Neutrophil (primary cell): ENCODE data around the gene RAB39A.

Experiments
- H3K27ac ChIP-seq: fragments of 200-600 bp; sonication (generic); 2 replicates; pipeline ENCODE4 v1.5.1; 2016; ENCODE audit warnings: mild to moderate bottlenecking, moderate library complexity
- H3K27me3 ChIP-seq: fragments of 200-600 bp; sonication (generic); 2 replicates; pipeline ENCODE4 v1.6.0; 2016; ENCODE audit warnings: mild to moderate bottlenecking
- H3K36me3 ChIP-seq: fragments of 200-600 bp; sonication (generic); 2 replicates; pipeline ENCODE4 v1.5.1; 2017
- H3K4me1 ChIP-seq, 2 experiments: fragments of 200-600 bp in 1 of 2; sonication (generic) in 1 of 2; 1 replicate in 1 of 2; 2 replicates in 1 of 2; pipeline versions ENCODE4 v1.5.1 to v1.6.1; 2013 to 2016; ENCODE audit warnings: low read depth in 1 of 2, low read length in 1 of 2, mild to moderate bottlenecking in 1 of 2, moderate library complexity in 1 of 2; ENCODE audit not compliant: control insufficient read depth in 1 of 2, insufficient read depth in 1 of 2
- H3K4me3 ChIP-seq, 2 experiments: fragments of 200-600 bp in 1 of 2; sonication (generic) in 1 of 2; 1 replicate in 1 of 2; 2 replicates in 1 of 2; pipeline ENCODE4 v1.5.1; 2013 to 2016; ENCODE audit warnings: low read depth in 1 of 2, low read length in 1 of 2, mild to moderate bottlenecking in 1 of 2, moderate library complexity in 1 of 2
- H3K9me3 ChIP-seq: fragments of 200-600 bp; sonication (generic); 2 replicates; pipeline ENCODE4 v1.5.1; 2016
- CTCF ChIP-seq: fragments of 200-600 bp; sonication (generic); IDR thresholded peaks from 2 replicates; pipeline ENCODE4 v1.5.1; 2016; ENCODE audit warnings: antibody characterized with exemption

Gene RAB39A

GRCh38 chr11:107969219-107969618 lies 41.0 kb downstream of the RAB39A start:
- no peaks in the 10 kb centered on the region for H3K27me3 ChIP-seq
- no peaks in the 10 kb centered on the region for H3K9me3 ChIP-seq
- TF ChIP-seq CTCF: no peak
- no peak overlapping the region for H3K4me3 ChIP-seq
- no peaks in the 10 kb centered on the region for H3K36me3 ChIP-seq
- no peaks in the 10 kb centered on the region for H3K4me1 ChIP-seq
- H3K27ac ChIP-seq: no peak overlapping the region

- H3K9me3 ChIP-seq: no peaks in the 10 kb centered on the region
- no peak for TF ChIP-seq CTCF
Observed at GRCh38 chr11:107970049-107970448, 41.8 kb downstream of the RAB39A start.

DNA sequence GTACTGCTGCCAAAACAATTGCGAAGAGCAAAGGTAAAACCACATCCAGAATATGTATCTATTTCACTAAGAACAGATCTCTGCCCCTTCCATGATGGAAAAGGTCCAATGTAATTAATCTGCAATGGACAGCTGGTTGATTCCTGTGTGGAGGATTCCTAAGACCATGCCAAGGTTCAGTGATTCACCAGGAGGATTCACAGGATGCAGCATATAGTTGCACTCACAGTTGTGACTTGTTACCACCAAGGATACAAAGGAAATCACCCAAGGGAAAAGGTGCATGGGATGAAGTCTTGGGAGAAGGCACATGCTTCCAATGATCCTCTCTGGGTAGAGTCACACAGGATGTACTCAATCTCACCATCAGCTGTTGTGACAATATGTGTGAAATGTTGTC lies 45.4 kb downstream of the RAB39A start:
- Histone ChIP-seq H3K9me3 (no peaks in the 10 kb centered on the region), H3K4me3 (no peak overlapping the region), H3K36me3 (no peaks in the 10 kb centered on the region), H3K27ac (no peak overlapping the region), H3K4me1 (no peaks in the 10 kb centered on the region), H3K27me3 (no peaks in the 10 kb centered on the region)
- TF ChIP-seq CTCF: no peak

More at GRCh38 chr11:107970049-107970448, 41.8 kb downstream of the RAB39A start:
- Histone ChIP-seq H3K27me3 (no peaks in the 10 kb centered on the region), H3K27ac (no peak overlapping the region), H3K4me3 (no peak overlapping the region), H3K4me1 (no peaks in the 10 kb centered on the region), H3K36me3 (no peaks in the 10 kb centered on the region)

DNA sequence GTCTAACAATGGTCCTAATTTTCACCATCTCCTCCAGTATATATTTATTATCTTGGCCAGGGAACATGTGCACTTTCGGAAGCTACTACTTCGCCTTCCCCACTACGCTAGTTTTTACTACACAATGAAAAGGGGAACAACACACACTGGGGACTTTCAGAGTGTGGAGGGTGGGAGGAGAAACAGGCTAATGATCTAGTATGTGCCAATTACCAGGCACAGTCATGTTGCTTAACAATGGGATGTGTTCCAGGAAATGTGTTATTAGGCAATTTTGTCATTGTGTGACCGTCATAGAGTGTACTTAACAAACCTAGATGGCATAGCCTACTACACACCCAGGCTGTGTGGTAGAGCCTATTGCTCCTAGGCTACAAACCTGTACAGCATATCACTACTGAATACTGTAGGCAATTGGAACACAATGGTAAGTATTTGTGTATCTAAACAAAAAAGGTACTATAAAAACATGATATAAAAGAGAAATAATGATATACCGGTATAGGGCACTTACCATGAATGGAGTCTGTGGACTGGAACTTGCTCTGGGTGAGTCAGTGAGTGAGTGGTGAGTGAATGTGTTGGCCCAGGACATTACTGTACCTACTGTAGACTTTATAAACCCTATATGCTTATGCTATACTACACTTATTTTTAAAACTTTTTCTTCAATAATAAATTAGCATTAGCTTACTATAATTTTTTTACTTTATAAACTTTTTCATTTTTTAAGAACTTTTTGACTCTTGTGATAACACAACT lies 60.3 kb downstream of the RAB39A start:
- H3K9me3 ChIP-seq: no peaks in the 10 kb centered on the region
- H3K36me3 ChIP-seq: no peaks in the 10 kb centered on the region
- no peak overlapping the region for H3K27ac ChIP-seq
- no peaks in the 10 kb centered on the region for H3K27me3 ChIP-seq
- H3K4me3 ChIP-seq: no peak overlapping the region
- peaks cover 8 to 11% of the 10 kb centered on the region in 2 experiments for H3K4me1 ChIP-seq
- no peak for TF ChIP-seq CTCF

DNA sequence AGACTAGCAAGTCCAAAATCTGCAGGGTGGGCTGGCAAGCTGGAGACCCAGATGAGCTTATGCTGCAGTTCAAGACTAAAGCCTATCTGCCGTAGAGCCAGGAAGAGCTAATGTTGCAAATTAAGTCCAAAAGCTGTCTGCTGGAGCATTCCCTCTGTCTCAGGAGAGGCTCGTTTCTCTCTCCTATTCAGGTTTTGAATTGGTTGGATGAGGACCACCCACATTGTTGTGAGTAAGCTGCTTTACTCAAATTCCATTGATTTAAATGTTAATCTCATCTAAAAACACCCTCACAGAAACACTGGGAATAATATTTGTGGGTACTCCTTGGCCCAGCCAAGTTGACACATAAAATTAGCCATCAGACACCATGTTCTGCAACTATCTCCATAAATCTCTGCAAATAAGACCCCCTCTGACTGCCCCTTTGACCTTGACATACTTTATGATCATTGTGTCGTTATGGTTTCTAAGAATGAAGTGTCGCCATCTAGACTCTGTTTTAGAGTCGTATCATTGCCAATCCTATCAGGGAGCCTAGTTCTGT lies 63.7 kb downstream of the RAB39A start:
- H3K27ac ChIP-seq: no peak overlapping the region
- no peak for TF ChIP-seq CTCF
- H3K36me3 ChIP-seq: no peaks in the 10 kb centered on the region
- no peaks in the 10 kb centered on the region for H3K9me3 ChIP-seq
- H3K27me3 ChIP-seq: no peaks in the 10 kb centered on the region
- no peak overlapping the region for H3K4me3 ChIP-seq
- peaks cover 8 to 11% of the 10 kb centered on the region in 2 experiments for H3K4me1 ChIP-seq
